ENCODE results near the gene MYL3.

Gene MYL3

GRCh38 chr3:46859001-46859710 is 4.1 kb downstream of the MYL3 start:
- H3K4me3 ChIP-seq (ENCODE audit: low read length) = no peak overlapping the region
- no peak for TF ChIP-seq CTCF (conservative IDR thresholded peaks at IDR 0.05; ENCODE audit: low read depth, low read length)
- DNase-seq (ENCODE audit: low read depth) = no peak

GRCh38 chr3:46858456-46858855 is 4.8 kb downstream of the MYL3 start:
- TF ChIP-seq CTCF (conservative IDR thresholded peaks at IDR 0.05; ENCODE audit: low read depth, low read length) = no peak
- no peak for DNase-seq (ENCODE audit: low read depth)
- H3K4me3 ChIP-seq (ENCODE audit: low read length) = no peak overlapping the region

DNA sequence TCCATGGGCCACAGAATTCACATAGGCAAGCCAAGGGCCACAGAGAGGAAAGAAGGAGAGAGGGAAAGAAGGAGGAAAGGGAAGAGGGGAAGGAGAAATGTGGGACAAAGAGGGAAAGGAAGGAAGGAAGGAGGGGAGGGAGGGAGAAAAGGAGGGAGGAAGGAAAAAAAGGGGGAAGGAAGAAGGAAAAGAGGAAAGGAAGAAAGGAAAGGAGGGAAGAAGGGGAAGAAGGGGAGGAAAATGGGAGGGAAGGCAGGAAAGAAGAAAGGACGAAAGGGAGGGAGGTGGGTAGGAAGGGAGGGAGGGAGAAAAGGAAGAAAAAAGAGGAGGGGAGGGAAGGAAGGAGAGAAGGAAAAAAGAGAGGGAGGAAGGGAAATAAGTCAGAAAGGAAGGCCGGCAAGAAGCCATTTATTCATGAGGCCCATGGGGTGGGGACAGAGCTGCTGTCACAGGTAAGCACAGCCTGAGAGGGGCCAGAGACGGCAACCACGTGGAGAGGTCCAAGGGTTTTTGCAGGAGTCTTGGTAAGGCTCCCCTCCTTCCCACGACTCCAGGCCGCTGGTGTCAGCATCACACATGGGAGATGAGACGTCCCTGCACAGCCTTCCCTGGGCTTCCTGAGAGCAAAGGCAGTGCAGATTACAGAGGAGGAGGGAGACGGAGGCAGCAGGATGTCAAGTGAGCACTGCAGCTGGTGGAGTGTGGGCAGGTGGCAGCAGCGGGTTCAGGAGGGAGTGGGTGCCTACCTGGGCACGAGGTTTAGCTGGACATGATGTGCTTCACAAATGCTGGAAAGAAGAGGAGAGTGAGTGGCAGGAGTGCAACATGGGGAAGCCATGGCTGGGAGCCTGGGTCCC is 5.5 kb downstream of the MYL3 start:
- DNase-seq (ENCODE audit: low read depth) = no peak
- H3K4me3 ChIP-seq (ENCODE audit: low read length) = no peak overlapping the region
- no peak for TF ChIP-seq CTCF (conservative IDR thresholded peaks at IDR 0.05; ENCODE audit: low read depth, low read length)

GRCh38 chr3:46856576-46857471 is 6.4 kb downstream of the MYL3 start:
- no peak for TF ChIP-seq CTCF (conservative IDR thresholded peaks at IDR 0.05; ENCODE audit: low read depth, low read length)
- H3K4me3 ChIP-seq (ENCODE audit: low read length) = no peak overlapping the region
- DNase-seq (ENCODE audit: low read depth) = no peak

- H3K4me3 ChIP-seq (ENCODE audit: low read length) = no peak overlapping the region
- DNase-seq (ENCODE audit: low read depth) = no peak
- no peak for TF ChIP-seq CTCF (conservative IDR thresholded peaks at IDR 0.05; ENCODE audit: low read depth, low read length)
Observed at GRCh38 chr3:46854555-46854991, 8.7 kb downstream of the MYL3 start.

DNA sequence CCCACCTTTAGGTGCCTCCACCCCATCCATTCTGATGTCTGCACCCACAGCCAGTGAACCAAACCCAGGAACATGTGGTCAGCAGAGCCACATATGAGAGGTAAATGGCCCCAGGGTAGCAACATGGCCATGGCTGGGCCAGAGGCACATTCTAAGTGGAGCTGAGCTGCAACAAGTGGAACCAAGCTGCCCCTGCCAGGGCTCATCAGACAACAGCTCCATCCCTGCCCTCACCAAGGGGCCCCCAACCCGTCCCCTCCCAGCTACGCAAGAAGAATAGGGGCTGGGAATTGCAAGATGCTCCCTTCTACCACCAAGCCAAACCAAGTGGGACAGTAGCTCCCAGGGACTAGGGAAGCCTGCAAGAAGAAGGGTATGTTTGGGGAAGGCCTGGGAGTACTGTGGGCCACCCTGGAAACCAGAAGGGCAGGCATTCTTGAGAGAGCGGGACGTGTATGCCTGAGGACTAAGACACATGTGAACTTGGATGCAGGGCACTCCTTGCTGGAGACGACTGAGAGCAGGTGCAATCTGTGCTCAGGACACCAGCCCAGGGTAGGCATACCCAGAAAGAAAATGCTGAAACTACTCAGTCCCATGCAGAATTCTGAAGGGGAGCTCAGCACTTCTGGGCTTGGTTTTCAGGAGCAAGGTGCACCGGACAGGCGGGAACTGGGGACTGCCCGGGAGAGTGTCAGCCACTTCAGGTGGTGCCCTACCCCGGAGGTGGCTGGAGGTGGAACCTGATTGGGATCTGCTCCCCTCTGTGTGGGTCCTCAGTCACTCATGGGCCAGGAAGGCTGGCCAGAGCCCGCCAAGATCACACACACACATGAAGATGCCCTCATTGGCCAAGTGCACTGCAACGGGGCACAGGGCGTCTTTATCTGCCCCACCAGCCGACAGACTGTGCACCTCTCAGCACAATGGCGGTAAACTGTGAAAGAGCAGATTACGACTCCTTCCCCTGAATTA is 9.5 kb downstream of the MYL3 start:
- TF ChIP-seq CTCF (conservative IDR thresholded peaks at IDR 0.05; ENCODE audit: low read depth, low read length) = no peak
- no peak overlapping the region for H3K4me3 ChIP-seq (ENCODE audit: low read length)
- DNase-seq (ENCODE audit: low read depth) = no peak

Measured in retinal pigment epithelial cell (primary cell).